GM12873 (cell line): ENCODE measurements around the gene TIMM9.

Experiments used
- TF ChIP-seq, protein P1 (sequence below): IDR thresholded peaks from 2 replicates; pipeline ENCODE4 v1.5.1; 2012; ENCODE audit warnings: low read depth, mild to moderate bottlenecking, moderate library complexity, low read length, control low read depth; ENCODE audit not compliant: insufficient read depth; ENCODE audit errors: missing control alignments

Gene TIMM9

GRCh38 chr14:58364316-58364715 is 63.0 kb downstream of the TIMM9 start:
- TF ChIP-seq, protein P1, sequence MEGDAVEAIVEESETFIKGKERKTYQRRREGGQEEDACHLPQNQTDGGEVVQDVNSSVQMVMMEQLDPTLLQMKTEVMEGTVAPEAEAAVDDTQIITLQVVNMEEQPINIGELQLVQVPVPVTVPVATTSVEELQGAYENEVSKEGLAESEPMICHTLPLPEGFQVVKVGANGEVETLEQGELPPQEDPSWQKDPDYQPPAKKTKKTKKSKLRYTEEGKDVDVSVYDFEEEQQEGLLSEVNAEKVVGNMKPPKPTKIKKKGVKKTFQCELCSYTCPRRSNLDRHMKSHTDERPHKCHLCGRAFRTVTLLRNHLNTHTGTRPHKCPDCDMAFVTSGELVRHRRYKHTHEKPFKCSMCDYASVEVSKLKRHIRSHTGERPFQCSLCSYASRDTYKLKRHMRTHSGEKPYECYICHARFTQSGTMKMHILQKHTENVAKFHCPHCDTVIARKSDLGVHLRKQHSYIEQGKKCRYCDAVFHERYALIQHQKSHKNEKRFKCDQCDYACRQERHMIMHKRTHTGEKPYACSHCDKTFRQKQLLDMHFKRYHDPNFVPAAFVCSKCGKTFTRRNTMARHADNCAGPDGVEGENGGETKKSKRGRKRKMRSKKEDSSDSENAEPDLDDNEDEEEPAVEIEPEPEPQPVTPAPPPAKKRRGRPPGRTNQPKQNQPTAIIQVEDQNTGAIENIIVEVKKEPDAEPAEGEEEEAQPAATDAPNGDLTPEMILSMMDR: no peak

GRCh38 chr14:58362798-58363412 is 64.4 kb downstream of the TIMM9 start:
- TF ChIP-seq, protein P1: peak; percentile 36
